ENCODE data around the gene C1orf53. TPM values are rescaled to one million over a fixed set of nuclear protein-coding genes. Genes with fewer than 3 reads are reported as not detected.

The C1orf53 gene
- total and polyA plus RNA-seq, 2 of the 8 experiments (the other 6 are each of a cell fraction or from before 2014, with no cell fraction given): 0.56 to 1.3 TPM

- no peak for TF ChIP-seq JUND (IDR thresholded peaks at IDR 0.05; ENCODE audit: low read length)
Observed at GRCh38 chr1:197914510-197914909, 12.1 kb downstream of the C1orf53 start (continued).
